Eye (tissue), 1 donor: ENCODE measurements around the gene MAP3K5.

Experiments
- DNase-seq: peaks from one replicate; pipeline ENCODE4 v3.0.0-alpha.2; 2015

MAP3K5 gene

GRCh38 chr6:136553166-136553787 lies 239.0 kb downstream of the MAP3K5 start:
- no peak for DNase-seq

- DNase-seq = peak; percentile 36
Measured at GRCh38 chr6:136552054-136552453, 240.2 kb downstream of the MAP3K5 start.

- DNase-seq = peak; percentile 42
Measured at GRCh38 chr6:136551103-136551502, 241.2 kb downstream of the MAP3K5 start.

GRCh38 chr6:136550330-136551071 lies 241.8 kb downstream of the MAP3K5 start, which contains the start of gene MAP7:
Gene MAP7 (minus strand): TSS chr6:136550422. CDS start chr6:136550408, 14 bp downstream.
- DNase-seq = peak; percentile 78

DNA sequence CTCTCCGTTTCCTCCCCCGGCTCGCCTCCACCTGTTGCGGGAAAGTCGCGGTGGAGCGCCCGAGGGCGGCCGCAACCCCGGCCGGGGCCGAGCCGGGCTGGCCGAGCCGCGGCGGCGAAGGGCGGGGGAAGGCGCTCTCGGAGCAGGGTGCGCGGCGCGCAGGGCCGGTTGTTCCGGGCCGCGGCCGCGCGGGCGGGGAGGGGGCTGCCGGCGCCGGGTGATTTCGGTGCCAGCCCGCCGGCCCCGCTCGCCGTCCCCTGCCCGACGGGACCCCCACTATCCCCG lies 242.3 kb downstream of the MAP3K5 start:
- no peak for DNase-seq

GRCh38 chr6:136549300-136550044 lies 242.8 kb downstream of the MAP3K5 start:
- DNase-seq = peak; percentile 68

- DNase-seq = no peak
Measured at GRCh38 chr6:136548582-136549299, 243.5 kb downstream of the MAP3K5 start.

DNA sequence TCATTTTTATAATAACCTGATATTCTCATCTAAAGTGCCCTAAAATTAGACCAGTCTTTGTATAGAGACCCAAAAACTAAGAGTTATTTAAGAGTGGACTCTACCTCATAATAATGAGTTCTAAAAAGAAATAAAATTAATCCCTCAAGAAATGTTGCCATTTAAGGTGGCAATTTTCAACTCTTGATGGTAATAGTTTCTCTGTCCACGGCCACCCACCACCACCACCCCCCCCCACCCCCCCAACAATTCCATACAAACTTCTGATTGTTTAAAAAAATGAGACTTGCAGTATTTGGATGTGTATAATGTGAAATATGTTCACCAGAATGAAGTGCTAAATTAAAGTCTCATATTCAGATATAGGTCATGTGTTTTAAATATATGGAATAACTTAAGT lies 244.4 kb downstream of the MAP3K5 start:
- no peak for DNase-seq

GRCh38 chr6:136547336-136547735 lies 244.9 kb downstream of the MAP3K5 start:
- peak; percentile 65 for DNase-seq

DNA sequence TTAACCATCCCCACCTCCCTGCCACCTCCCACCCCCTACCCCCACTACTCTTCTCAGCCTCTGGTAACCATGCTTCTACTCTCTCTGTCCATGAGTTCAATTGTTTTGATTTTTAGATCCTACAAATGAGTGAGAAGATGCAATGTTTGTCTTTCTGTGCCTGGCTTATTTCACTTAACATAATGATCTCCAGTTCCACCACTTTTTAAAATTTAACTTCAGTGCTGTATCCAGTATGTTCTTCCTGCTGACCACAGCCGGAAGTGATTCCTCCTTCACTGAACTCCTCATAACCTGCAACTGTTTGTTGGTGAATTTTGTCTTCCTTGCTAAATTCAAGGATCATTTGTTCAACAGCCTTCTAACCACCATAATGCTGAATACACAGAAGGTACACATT lies 245.9 kb downstream of the MAP3K5 start:
- no peak for DNase-seq

DNA sequence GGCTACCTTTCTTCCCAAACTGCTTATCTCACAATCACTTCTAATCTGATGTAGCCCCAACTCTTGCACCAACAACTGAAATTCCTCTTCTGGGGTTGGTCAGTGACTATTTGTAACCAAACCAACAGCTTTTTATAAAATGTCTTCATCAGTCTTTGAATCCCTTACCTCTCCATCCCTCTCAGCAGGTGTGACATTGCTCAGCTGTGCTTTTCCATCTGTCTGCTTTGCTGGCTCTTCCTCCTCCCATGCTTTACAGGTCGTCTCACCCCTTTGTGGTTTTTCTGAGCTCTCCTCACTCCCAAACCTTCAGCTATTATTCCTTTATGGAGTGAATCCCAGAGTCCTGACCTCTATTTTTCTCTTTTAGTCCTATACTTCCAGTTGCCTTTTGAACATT lies 248.0 kb downstream of the MAP3K5 start:
- no peak for DNase-seq

DNA sequence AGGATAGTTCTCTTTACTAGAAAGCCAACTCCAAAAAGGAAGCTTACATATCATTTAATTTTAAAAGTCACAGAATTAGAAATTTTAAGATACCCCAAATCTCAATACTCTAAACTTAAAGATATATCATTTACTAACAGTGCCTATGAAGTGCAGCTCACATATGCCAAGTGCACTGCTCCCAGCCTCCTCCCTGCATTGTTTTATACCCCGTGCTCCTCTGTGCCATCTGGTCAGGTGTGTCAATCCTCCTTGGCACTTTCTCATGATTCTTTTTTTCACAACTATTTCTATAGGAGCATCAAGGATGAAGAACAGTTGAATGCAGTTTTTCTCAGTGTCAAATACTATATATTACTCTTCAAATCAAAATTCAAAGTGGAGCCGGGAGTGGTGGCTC lies 250.9 kb downstream of the MAP3K5 start:
- no peak for DNase-seq

- DNase-seq = no peak
Measured at GRCh38 chr6:136539967-136540652, 252.2 kb downstream of the MAP3K5 start.

DNA sequence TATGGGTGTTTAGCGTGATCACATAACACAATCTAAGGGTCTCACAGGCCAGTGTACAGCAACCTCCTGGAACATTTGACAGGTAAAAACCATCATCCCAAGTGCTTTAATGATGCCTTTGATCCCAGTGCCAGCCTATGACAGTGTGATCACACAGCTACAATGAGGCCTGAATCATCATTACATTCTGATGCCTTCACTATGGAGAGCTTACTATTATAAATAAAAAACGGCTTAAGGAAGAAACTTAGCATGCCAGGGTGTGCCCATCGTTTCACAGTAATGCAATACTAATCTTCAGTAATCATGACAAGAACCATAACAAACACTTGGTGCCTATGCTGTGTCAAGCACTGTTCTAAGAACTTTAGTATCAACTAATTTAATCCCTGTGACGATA lies 253.4 kb downstream of the MAP3K5 start:
- no peak for DNase-seq

GRCh38 chr6:136535880-136536650 lies 256.2 kb downstream of the MAP3K5 start:
- no peak for DNase-seq

- no peak for DNase-seq
Measured at GRCh38 chr6:136535017-136535765, 257.1 kb downstream of the MAP3K5 start.

DNA sequence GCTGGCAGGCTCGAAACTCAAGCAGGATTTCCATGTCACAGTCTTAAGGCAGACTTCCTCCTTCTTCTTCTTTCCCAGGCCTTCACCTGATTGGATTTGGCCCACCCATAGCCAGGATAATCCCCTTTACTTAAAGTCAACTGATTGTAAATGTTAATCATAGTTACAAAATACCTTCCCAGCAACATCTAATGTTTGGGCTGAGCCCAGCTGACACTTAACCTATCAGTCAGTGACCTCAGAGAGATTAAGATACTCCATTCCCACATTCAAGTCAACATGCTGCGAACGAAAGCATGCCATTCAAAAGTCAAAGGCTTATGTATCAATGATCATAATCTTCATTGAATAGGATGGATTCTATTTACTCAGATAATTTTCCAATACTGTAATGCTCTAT lies 258.0 kb downstream of the MAP3K5 start:
- DNase-seq = no peak

DNA sequence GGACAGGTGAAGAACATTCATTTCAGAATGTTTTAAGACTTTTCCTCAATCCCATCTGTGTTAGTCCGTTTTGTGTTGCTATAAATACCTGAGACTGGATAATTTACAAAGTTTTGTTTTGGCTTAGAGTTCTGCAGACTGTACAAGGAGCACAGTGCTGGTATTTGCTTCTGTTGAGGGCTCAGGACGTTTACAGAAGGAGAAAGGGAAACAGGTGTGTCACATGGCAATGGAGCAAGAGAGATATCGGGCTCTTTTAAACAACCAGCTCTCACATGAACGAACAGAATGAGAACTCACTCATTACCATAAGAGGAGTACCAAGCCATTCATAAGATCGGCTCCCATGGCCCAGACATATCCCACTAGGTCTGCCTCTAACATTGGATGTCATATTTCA lies 258.8 kb downstream of the MAP3K5 start:
- no peak for DNase-seq

DNA sequence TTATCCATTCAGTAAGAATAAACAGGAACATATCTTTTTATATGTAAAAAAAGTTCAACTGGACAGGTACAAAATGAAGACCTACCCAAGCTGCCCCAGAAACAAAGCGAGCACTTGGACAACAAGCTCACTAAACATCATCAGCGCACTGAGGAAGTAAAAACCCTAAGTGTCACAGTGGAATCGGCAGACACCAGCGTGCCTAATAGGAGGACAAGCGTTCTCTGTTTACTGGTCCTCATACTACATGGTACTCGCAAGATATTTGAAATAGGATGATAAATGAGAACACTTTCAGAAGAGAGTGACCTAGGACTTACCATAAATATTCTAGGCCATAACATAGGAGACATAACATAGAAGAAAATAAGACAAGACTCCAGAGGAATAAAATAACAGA lies 260.2 kb downstream of the MAP3K5 start:
- DNase-seq = no peak

- DNase-seq = no peak
Measured at GRCh38 chr6:136529710-136530109, 262.6 kb downstream of the MAP3K5 start.

DNA sequence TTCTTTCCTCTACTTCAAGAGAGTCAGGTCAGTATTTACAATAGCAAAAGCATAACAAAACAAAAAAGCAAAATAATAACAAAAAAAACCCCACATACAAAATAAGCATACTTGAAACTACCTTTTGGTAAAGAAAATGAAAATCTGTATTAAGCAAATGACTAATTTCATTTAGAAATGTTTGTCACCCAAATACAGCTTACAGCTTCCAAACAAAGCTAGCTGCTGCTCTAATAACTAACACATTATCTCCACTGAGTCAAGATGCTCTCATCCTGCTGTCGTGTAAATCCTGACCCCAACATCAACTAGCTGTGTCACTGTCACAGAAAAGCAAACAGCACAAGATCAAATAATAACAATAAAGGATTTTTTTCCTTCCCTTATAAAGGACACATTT lies 263.8 kb downstream of the MAP3K5 start:
- DNase-seq = no peak
